NCI-H146 treated with DMSO at 0.1 percent for 48 hours (cell line): Measurements from ENCODE around the gene MGAT2.
"Not testable (repeated sequence)": the region's sequence is repeated elsewhere in the genome, so short reads cannot be mapped to it uniquely, and the experiment has no call there.

ENCODE experiments used
- DNase-seq: peaks from one replicate; lab custom pipeline; 2025; ENCODE audit not compliant: unreplicated experiment; lab: John Stamatoyannopoulos, UW

MGAT2 gene

DNA sequence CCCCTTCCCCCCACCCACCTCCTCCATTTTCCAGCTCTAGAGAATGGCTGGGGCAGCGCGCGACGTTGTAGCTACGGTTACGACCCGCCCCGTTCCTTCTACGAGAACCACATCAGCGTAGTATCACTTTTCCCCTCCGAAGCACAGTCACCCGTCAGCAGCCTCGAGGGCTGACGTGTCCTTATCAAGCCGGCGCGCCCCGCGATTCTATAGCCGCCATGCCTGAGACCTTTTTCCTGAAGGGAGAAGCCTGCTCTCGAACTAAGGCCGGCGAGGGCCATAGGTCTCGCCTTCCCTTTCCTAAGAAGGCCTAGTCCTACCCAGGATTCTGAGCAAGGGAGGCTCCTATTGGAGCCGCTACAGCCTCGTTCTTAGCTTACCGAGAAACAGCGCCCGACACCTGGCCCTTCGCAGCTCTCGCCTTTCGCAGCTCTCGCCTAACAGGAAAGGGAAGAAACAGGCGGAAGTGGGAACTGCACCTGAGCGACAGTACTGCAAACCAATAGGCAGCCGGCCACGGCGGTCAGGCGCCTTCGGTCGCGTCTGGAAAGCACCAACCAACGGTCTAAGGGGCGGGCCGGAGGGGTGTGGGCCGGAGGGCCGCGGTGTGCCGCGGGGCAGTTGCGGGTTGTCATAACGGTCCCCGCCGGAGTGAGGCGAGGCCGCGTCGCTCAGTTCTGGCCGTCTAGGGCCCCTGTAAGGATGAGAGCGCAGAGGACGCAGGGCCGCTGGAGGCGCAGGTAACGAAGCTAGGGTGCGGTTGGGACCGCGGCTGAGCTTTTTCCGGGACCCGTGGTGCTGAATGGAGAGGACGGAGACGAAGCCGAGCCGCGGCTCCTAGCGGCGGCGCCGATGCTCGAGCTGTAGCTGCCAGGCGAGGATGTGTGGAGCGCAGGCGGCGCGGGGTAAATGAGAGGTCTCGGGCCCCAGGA is at the start of gene MGAT2, which contains the start of gene RPL36AL:
MGAT2 (plus strand) TSS at position 618 of the 932 bp plus-strand sequence. CDS start 470 bp downstream, outside the sequence.
RPL36AL (minus strand) TSS at position 445 of the 932 bp plus-strand sequence. CDS start 1,522 bp downstream, outside the sequence.
- peak; percentile 95 for DNase-seq

DNA sequence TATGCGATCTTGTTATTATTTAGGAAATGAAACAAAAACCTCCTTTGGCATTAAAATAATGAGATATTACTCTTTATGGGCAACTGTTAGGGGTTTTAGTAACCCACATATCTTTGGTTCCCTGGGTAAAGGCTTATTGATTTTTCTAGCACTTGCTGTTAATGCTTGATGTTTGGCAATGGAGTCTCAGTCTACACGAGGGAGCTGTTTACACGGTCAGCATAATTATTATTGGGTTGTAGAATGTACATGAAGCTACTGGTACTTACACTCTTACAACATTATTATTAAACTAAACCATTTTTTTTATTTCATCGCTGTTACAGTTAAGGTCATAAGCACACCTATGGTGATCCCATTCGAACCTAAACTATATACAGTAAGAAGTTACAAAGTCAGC is 46.6 kb upstream of the MGAT2 start:
- DNase-seq, result no peak

DNA sequence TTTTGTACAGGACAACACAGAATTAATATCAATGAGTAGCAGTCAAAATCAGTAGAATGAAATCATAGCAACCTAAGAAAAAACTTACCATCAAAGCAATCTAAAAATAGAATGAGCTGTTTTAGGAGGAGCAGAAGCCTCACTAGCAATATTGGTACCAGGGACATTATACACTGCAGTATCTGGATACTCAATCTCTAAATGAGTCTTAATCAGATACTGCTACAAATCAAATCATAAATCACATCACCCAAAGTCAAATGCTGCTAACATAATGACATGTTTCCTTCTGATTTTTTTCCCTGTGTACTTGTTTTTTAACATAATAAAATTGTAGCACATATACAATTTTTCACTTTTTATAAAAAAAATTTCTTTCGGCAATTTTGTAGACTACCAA is 42.5 kb upstream of the MGAT2 start:
- DNase-seq, result no peak

DNA sequence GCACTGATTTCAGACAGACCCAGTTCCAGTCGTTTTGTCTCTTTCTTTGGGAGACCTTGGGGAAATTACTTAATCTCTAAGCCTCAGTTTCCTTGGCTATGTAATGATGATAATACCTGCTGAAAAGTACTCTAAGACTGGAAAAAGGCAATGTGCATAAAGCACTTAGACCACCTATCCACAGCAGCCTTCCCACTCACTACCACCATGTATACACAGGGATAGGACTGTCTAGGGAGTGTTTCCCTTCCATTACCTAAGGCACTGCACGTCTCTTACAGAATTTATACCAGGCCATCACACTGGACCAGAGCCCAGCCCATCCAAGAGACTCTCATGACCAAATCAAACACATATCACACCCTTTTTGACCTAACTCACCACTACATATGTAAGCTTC is 40.8 kb upstream of the MGAT2 start:
- DNase-seq, result no peak

DNA sequence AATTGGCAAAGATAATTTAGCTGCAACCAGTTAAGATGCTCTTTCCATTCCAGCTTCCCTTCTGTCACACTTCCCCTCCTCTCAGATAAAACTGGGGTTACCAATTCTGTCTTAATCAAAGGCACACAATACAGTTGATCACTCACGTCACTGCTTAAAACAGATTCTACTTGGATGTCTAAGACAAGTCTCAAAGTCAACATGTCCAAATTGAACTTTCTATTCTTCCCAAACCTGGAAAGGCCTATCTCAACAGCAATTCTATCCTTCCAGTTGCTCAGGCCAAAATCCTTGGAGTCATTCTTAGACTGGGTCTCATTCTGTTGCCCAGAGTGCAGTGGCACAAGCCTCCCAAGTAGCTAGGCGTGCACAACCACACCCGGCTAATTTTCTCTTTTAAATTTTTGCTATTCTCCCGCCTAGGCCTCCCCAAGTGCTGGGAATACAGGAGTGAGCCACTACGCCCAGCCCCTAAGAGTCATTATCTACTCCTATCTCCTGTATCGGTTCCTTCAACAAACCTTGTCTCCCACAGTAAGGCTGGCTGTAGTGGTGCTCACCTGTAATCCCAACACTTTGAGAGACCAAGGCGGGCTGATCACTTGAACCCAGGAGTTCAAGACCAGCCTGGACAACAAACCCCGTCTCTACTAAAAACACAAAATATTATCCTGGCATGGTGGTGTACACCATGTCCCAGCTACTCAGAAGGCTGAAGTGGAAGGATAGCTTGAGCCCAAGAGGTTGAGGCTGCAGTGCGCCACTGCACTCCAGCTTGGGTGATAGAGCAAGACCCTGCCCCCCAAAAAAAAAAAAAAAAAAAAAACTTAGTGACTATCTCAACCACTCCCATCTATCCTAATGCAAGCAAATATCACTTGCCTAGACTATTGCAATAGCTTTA is 39.1 kb upstream of the MGAT2 start:
- DNase-seq, result no peak

DNA sequence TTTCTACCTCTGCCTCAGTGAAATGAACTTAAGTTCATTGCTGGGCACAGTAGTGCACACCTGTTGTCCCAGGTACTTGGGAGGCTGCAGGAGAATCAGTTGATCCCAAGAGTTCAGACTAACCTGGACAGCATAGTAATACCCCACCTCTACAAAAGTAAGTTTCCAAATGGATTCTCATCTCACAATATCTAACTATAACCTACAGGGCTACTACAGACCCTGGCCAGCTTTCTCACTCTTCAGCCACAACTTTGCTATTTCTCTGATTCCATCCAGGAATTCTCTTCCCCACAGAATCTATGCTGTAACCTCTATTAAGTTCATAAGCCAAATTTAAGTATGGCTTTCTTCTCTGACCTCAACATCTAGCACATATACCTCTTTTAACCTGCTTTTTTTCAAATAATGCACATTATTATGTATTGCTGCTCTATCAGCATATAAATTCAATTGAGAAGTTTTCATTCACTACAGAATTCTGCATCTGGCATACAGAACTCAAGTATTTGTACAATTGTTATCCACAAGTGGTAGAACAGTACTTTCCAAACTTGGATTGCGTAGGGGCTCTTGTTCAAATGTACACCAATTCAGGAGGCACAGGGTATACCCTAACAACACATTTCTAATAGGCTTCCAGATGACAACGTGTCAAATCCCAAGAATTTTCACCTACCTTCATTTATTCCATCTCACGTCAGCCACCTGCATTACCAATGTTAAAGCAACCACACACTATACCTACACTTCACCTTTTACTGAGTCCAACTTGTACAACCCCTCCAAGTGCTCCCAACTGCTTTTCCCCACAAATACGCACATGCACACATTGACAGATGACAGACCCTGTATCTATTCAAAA is 38.3 kb upstream of the MGAT2 start:
- DNase-seq, result no peak

DNA sequence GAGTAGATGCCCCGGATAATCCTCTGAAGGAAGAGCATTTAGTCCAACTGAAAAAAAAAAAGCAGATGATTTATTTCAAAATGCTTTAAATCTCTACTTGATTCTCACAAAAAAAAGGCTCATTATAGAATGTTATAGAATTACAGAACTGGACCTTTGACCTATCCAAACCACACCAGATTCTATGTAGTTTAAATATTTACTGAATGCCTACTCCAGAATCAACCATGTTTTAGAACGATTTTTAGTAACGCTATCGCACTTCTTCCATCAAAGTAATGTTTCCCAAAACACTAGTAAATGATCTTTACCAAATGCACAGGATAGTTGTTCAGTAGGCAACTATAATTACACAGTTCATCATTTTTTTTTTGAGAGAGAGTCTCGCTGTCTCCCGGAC is 37.0 kb upstream of the MGAT2 start:
- DNase-seq, result no peak

DNA sequence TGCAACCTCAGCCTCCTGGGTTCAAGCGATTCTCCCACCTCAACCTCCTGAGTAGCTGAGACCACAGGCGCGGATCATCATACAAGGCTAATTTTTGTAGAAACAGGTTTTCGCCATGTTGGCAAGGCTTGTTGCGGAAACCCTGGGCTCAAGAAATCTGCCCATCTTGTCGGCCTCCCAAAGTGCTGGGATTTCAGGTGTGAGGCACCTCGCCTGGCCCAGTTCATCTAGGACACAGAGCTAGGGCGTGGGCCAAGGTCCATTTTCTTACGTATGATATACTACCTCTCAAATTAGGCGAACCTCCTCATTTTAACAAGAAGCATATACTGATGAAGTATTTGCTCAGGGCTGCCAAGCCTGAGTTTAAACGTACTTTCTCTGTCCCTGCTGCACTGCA is 36.5 kb upstream of the MGAT2 start:
- no peak for DNase-seq

DNA sequence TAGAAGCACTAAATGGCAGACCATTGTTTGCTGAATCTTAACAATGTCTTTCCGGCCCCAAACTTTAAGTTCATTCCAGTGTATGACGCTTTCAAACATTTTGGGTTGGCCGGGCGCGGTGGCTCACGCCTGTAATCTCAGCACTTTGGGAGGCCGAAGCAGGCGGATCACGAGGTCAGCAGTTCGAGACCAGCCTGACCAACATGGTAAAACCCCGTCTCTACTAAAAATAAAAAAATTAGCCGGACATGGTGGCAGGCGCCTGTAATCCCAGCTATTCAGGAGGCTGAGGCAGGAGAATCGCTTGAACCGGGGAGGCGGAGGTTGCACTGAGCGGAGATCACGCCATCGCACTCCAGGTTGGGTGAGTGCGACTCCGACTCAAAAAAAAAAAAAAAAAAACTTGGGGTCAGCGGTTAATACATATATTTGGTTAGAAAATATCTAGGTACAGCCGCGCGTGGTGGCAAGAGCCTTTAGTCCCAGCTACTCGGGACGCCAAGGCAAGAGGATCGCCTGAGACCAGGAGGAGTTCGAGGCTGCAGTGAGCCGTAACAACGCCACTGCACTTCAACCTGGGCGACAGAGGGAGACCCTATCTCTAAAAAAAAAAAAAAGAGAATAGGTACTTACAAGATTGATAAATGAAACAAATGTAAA is 35.5 kb upstream of the MGAT2 start:
- not testable (repeated sequence) for DNase-seq

DNA sequence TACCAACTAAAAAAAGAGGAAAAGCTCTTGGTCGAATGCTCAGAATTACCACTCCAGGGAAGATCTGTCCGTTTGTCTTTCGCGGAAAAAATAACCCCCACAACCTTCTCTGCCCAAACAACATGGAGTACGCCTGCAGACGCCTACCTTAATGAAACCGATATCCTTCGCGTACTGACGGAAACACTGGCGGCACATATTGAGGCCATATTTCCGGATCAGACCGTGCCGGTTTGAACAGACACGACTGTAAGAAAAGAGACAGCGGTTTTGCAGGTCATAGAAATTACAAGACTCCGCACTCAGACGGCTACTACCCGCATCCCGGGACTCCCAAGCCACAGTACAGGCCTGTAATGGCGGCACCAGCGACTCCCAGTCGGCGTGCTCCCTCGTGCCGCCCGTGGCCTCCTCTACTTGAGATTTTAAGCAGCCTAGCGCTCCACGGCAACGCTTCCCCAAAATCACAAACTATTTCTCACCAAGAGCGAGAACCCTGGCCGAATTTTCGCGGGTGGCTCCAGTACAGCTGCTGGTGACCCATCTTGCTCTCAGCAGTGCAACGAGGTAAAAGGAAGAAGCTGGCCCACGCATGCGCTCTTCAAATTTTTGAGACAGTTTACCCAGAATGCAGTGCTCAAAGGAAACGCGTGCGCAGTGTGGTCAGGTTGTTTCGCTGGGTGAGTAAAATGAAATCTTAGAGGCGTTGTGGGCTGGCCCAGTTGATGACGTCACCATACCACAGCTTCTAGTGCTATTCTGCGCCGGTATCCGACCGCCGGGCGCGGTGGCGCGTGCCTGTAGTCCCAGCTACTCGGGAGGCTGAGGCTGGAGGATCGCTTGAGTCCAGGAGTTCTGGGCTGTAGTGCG is 34.6 kb upstream of the MGAT2 start, which contains the start of gene RPS29:
RPS29 (minus strand) TSS at position 578 of the 870 bp plus-strand sequence; CDS start at position 544, 34 bp downstream.
- peak; percentile 98 for DNase-seq

DNA sequence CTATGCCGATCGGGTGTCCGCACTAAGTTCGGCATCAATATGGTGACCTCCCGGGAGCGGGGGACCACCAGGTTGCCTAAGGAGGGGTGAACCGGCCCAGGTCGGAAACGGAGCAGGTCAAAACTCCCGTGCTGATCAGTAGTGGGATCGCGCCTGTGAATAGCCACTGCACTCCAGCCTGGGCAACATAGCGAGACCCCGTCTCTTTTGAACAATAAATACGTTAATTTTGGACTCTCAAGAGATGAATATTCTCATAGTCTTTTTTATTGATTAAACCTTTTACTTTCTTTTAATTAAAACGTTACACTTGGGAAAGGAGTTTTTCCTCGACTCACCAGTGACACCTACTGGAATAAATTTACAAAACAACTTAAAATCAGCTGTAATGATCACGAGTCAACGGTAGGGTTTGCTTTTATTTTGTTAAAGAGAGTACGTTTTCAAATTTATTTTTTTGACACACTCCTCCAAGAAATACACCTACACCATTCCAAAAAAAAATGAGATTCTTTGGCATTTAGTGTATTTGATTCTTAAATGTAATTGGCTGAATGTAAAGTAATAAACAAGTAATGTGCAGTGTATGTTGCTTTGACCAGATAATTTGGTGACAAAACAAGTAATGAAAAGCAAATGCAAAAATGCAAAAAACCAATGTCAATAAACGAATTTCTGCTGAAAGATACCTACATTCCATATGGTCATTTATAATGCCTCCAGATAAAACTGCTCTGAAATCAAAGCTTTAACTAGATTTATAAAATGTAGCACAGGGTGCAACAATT is 33.7 kb upstream of the MGAT2 start:
- DNase-seq, result peak; percentile 56

DNA sequence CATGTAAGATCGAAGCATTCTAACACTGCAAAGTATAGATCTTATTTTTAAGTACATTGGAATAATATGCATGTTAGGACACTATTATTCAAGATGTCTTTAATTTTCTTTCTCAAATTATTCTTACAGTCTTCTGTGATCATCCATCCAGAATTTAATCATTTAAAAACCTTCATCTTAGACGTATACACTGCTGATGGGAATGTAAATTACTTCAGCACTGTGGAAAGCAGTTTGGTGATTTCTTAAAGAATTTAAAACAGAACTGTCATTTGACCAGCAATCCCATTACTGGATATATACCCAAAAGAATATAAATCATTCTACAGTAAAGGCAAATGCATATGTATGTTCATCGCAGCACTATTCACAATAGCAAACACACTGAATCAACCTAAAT is 31.2 kb upstream of the MGAT2 start:
- DNase-seq, result no peak

DNA sequence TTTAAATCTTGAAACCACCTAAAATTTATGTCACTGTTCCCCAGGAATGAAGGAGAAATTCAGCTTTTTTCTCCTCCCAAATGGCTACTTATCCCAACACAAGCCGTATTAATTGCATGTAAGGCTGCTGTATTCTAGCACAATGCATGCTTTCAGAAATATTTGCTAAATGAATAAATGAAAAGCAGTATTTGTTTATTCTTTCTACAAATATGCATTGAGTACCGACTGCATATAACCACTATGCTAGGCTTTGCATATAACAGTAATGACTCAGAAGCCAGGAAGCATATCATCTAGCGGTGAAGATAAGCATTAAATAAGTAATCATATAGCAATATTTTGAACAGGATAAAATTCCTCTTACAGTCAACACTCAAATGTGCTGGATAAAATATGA is 27.6 kb upstream of the MGAT2 start:
- no peak for DNase-seq

DNA sequence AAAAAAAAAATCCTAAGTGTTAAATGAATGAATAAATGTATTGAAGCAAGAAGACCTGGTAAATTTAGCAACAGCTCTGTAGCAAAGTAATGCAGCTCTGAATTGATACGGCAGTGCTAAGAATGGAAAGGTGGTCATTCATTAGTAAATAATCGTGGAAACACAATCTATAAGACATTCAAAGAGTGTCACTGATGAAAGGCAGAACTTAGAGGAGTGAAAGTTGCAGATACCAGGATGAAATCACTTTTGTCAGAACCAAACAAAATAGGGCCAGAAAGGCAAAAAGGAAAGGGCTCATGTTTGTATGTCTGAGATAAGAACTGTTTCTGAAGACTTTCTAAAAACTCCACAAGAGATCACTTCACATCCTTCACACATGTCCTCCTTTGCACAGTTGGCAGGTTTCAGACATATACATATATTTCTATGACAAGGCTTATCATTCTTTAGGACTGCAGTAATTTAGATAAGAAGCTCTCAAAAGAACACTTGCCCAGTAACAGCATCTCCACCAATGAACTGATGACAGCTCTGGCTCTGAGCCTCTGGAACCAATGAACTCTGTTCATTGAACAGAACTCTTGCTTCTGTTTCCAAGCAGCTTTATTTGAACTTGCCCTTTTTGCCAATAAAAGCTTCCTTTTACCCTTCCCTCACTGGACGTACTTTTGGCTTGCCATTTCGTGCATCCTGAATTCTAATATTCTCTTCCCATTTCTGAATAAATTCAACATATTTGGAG is 26.1 kb upstream of the MGAT2 start:
- DNase-seq, result no peak

DNA sequence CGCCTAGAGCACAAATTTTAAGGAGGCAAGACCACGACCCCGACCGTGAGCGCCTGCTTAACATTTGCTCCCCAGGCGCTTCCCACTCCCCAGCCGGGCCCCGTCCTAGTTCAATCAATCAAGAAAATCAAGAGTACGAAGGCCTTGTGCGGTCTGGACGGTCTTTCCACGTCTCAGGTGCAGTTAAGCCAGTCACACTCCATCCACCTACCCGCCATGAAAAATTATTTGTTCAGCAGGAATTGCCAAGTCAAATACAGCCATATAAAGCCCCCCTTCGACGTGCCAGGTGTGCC is 22.5 kb upstream of the MGAT2 start:
- DNase-seq, result peak; percentile 50

DNA sequence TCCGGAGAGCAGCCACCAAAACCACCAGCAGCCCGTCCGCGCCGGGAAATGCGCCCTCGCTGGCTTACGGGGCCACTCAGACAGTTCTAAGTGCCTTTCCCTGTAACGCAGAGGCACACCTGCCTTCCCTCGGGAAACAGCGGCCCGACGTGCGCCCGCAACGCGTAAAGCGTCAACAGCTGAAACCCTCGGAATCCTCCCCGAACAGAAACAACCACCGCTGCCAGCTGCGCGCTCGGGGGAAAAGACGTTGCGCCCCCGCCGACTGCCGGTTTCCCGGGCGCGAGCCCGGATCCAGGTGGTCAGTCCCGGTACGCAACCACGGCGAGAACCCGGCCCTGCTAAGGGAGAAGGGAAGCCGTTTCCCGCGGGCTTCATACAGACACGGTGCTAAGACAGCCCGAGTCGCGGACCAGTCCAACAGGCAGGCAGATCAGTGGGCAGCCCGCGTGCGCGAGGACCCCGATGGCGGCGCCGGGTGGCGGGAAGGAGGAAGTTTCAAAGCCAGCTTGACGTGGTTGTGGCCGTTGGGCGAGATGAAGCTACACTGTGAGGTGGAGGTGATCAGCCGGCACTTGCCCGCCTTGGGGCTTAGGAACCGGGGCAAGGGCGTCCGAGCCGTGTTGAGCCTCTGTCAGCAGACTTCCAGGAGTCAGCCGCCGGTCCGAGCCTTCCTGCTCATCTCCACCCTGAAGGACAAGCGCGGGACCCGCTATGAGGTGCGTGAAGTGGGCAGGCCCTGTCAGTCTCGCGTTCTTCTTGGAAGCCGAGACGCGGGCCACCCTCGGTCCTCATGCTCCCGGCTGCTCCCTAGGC is 21.9 kb upstream of the MGAT2 start, which contains the start of gene LRR1:
LRR1 (plus strand) TSS at position 456 of the 816 bp plus-strand sequence; CDS start at position 537, 81 bp downstream.
- peak; percentile 76 for DNase-seq

DNA sequence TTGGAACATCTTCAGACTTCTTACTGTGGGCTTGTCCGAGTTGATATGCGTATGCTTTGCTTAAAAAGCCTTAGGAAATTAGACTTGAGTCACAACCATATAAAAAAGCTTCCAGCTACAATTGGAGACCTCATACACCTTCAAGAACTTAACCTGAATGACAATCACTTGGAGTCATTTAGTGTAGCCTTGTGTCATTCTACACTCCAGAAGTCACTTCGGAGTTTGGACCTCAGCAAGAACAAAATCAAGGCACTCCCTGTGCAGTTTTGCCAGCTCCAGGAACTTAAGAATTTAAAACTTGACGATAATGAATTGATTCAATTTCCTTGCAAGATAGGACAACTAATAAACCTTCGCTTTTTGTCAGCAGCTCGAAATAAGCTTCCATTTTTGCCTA is 13.0 kb upstream of the MGAT2 start:
- no peak for DNase-seq
